ENCODE measurements around the gene SEBOX.

SEBOX gene

GRCh38 chr17:28338056-28338768 lies 26.8 kb downstream of the SEBOX start:
- DNase-seq, result no peak

DNA sequence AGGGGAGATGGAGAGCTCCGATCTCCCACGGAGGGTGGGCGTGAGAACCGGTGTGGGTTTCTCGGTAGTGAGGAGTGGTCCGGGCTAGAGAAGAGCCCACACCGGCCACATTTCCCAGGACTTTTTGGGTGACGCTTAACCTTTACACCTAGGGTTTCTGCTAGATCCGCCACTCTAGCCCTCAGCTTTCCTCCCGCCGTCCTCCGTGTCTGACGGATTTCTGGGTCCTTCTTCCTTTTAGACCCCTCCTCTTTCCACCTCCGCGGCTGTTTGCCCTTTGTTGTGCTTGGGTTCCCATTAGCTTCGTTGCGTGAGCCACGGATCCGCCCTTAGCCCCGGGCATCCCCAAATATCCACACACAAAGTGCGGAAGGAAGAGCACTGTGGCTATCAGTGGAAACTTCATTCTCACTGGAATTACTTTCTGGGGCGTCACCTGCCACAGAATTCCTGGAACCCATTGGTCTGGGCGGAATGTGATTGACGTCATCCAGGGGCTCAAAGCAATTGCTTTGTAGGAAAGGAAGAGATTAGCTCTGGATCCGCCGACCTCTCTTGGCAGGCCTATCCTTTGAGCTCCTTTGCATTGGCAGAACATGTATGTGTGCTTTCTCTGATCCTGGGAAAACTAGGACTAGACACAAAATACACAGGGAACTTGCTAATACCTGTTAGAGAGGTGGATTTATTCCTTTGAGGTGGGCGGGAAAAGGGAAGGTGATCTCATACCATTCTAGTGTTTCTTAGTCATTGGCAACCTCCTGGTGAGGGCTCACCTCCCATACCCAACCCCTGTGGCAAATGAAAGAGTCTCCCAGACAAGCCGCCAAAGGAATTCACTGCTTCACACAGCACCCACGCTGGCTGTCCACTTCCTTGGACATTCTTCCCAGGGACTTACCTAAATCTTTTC lies 28.8 kb downstream of the SEBOX start:
- DNase-seq, result peak; percentile 80

GRCh38 chr17:28335201-28335958 lies 29.6 kb downstream of the SEBOX start, which contains the start of the genes IFT20 and TNFAIP1:
Gene IFT20 (minus strand): TSS chr17:28335472. CDS start chr17:28331985, 3,487 bp downstream.
Gene TNFAIP1 (plus strand): TSS chr17:28335761. CDS start chr17:28339522, 3,761 bp downstream.
- DNase-seq, result peak; percentile 100

DNA sequence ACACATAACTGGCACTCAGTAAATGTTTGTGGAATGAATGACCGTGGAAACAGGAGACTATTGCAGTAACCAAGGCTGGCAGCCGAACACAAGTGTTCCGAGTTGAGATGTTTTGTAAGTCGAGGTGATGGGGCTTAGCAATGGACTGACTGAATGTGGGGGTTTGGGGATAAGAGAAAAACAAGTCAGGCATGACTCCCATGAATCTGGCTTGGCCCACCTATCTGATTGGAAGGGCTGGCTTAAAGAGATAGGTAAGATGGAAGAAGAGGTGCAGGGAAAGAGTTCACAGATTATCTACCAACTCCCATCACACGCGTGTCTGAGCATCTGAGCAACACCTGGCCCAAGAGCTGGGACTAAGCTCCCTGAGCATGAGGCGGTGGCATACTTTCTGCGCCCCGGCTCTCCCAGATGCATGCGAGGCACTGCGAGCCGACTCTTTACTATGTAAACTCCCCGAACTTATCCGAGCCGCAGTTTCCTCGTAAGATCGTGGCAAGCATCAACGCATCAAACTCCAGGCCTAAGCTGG lies 30.3 kb downstream of the SEBOX start:
- no peak for DNase-seq

DNA sequence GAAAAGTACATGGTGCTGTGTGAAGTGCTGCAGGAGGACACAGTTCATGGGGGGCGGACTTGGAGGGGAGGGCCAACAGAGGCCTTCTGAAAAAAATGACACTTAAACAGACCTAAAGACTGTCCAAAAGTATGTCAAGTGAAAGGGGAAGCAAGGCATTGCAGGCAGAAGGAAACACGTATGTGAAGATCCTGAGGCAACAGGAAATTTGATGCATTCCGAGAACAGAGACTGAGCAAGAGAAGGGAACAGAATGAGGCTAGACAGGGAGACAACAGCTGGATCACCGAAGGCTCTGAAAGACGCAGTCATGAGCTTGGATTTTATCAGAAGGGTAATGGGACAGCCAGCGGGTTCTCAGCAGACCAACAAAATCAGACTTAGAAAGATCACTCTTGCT lies 30.8 kb downstream of the SEBOX start:
- DNase-seq, result no peak

DNA sequence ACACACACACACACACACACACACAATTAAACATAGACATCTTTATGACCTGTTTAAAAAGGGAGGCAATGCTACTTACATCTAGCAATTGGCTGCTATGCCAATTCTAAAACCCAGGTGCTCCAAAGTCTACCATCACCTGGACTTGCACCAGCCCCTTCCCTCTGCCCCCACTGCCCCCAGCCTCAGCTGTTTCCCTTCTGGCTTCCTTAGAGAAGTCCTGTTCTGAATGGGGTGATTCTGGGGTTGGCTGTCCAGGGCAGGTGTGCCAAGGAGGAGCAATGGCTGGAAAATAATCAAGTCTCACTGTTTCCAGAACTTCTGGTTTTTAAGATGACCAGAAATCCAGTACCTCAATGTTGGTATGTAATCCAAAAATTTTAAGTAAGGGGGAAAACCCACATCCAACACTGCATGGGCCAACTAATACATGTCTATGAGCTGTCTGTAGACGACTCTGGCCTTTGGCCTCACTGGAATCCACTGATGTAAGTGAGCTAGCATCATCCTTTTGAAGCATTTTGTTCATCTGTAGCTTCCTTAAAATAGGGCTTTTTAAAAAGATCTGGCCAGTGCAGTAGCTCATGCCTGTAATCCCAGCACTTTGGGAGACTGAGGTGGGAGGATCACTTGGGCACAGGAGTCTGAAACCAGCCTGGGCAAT lies 31.8 kb downstream of the SEBOX start:
- no peak for DNase-seq

GRCh38 chr17:28331891-28332420 lies 33.0 kb downstream of the SEBOX start:
- DNase-seq, result no peak

GRCh38 chr17:28330671-28331070 lies 34.3 kb downstream of the SEBOX start:
- no peak for DNase-seq

DNA sequence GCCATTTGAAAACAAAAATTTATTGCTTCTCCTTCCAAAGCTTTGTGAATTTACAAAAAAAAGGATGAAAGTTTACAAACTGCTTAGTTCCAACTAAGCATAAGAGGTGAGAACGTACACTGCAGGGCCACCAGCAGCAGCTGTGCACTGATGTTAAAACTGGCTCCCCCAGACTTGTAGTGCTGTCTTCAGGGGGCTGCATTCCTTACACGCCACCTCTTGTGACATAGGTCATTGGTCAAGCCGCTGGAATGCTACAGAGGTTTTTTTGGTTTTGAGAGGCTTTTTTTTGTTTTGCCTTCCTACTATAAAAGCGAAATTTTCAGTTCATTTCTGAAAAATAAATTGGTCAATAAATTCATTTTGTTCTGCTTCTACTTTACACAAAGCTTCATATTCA lies 36.7 kb downstream of the SEBOX start:
- no peak for DNase-seq

DNA sequence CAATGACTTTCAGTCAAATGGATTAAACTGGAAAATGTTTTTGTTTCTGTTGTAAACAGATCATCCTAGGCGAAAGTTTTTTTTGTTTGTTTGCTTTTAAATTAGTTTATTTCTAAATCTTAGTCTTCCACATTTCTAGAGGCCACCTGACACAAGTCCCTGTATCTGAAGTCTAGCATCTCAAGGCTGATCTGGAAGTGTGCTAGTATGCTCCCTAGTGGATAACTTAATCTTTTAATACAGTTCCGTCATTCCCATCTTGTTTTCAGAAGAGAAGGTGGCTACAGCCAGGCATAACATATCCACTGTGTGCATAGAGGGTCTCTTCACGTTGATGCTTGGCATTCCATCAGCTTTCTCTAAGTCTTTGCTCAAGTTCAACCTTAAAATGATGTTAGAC lies 37.3 kb downstream of the SEBOX start:
- DNase-seq, result no peak

- no peak for DNase-seq
Measured at GRCh38 chr17:28327031-28327607, 37.9 kb downstream of the SEBOX start.

- no peak for DNase-seq
Measured at GRCh38 chr17:28326114-28326513, 38.9 kb downstream of the SEBOX start.

- no peak for DNase-seq
Measured at GRCh38 chr17:28325211-28325610, 39.8 kb downstream of the SEBOX start.

GRCh38 chr17:28324781-28325180 lies 40.2 kb downstream of the SEBOX start:
- no peak for DNase-seq

DNA sequence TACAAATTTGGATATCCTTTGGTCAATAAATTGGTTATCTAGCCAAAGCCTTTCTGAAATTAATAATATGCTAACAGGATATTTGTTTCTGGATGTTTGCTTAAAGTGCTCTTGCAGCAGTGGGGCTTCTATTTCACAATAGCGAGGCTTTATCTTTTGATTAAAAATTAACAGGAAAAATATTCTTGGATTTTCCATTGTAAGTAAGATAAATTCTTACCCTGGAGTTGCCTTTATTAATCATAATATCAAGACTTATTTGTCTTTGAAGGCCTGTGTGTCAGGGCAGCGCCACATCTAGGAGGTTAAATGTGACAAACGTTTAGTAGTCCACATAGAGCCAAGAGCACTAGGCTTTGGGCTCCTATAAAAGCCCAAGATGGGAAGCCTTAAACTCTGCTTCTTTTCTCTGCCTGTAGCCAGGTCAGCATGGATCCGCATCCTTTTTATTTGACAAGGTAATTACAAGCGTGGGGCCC lies 40.7 kb downstream of the SEBOX start:
- DNase-seq, result no peak

DNA sequence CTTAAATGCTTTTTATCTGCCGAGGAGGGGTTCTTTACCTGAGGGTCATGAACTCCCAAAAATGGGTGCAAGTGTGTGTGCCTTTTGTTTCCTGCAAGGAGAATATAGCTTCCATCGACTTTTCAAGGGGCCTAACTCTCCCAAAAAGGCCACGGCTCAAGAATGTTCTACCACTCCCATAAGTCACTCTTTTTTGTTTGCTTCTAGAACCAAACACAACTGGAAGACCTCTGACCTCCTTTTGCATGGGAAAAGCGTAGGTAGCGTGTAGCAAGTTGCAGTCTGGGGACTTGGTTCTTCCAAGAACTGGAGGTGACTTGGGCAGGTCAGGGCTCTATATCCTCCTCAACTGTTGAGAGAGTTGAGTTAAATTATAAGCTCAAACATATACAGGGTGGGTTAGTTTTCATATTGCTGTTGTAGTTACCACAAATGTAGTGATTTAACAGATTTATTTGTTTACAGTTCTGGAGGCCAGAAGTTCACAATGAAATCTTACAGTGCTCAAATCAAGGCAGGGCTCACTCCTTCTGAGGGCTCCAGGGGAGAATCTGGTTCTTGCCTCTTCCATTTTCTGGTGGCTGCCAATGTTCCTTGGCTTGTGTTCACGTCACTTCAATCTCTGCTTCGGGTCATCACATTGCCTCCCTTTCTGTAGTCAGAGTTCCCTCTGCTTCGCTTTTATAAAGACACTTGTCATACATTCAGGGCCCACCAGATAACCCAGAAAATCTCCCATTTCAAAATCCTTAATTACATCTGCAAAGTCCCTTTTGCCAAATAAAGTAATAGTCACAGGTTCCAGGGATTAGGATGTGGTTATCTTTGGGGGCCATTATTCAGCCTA lies 44.6 kb downstream of the SEBOX start:
- no peak for DNase-seq

DNA sequence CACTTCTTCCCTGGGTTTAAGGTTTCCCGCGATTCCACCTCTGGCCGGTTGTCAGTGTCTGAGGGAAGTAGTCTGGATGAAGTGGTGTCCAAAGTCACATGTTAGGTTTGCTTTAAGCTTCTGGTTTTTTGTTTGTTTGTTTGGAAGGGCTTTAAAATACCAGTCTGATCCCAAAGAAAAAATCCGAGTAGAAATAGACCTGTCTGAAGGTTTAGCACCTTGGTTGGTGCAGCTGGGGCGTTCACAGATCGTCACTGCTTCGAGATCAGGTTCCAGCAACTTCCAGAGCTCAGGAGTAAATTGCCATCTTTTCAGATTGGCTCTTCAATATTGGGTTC lies 45.4 kb downstream of the SEBOX start:
- no peak for DNase-seq

- DNase-seq, result peak; percentile 95
Measured at GRCh38 chr17:28318759-28319597, 46.0 kb downstream of the SEBOX start, which contains the start of gene TMEM97. Gene TMEM97 (plus strand): TSS chr17:28319200. CDS start chr17:28319240, 40 bp downstream.

- no peak for DNase-seq
Measured at GRCh38 chr17:28317966-28318758, 46.8 kb downstream of the SEBOX start.
